ENCODE results near the gene REG4. TPM values are rescaled to one million over a fixed set of nuclear protein-coding genes. Genes with fewer than 3 reads are reported as not detected.
"Not testable (repeated sequence)": the region's sequence is repeated elsewhere in the genome, so short reads cannot be mapped to it uniquely, and the experiment has no call there.

REG4 gene
- total RNA-seq, 2 experiments from 2014 or later, result 0.33 TPM; not detected in 1

DNA sequence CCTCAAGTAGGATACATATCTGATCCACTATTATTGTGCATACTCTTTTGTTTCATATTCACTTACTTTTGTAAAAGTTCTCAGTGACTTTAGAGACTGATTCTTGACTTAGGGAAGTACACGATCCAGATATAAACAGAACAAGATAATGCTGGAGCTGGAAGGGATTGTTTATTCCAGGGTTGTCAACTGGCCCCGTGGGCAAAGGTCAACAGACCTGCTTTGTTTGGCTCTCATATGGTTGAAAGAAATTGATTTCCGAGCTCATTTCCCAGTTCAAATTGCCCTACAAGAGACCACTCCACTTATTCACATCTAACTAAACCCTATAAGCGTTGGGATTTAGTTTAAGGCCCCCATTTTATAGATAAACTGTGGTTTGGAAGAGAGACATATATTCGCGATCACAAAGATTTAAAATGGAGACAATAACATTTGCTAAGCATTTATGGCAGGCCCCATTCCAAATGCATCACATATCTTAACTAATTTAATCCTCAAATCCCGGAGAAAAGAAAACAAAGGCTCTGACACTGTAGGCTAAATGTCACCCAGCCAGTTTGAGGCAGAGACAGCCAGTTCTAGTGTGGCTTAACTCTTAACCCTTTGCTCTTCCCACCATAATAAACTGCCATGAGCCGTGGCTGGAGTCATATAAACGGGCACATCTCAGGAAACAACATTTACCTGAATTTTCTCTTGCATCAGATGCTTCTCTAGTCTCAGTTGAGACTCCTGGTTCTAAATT lies 20.6 kb downstream of the REG4 start:
- intact Hi-C loops (cut with DNase I, micrococcal nuclease), result loop anchor here in 1 of 2 experiments (5.0 kb wide), 1 partner anchor 38 kb away; no protein-coding TSS in a partner anchor
- Mint-ChIP-seq H3K36me3 (ENCODE audit: low read depth) (no peaks in the 10 kb centered on the region), H3K4me3 (no peak overlapping the region), H3K9me3 (no peaks in the 10 kb centered on the region), H3K4me1 (ENCODE audit: low read depth) (no peaks in the 10 kb centered on the region), H3K27me3 (peaks cover 8% of the 10 kb centered on the region), H3K27ac (no peak overlapping the region)
- Histone ChIP-seq H3K4me3 (ENCODE audit: low read length) (no peak overlapping the region), H3K27me3 (ENCODE audit: control insufficient read depth in 1 of 2, insufficient read depth in 2 of 2, low read length in 2 of 2) (peaks cover 0 to under 1% of the 10 kb centered on the region in 2 experiments), H3K27ac (ENCODE audit: low read depth in 1 of 2, low read length in 2 of 2) (no peak overlapping the region), H3K36me3 (ENCODE audit: insufficient read depth, low read length) (no peaks in the 10 kb centered on the region), H3K4me1 (ENCODE audit: insufficient read depth, low read length) (no peaks in the 10 kb centered on the region), H3K9me3 (ENCODE audit: control insufficient read depth in 1 of 2, insufficient read depth in 1 of 2, low read length in 2 of 2) (no peaks in the 10 kb centered on the region)
- CTCF ChIA-PET, result no interaction called here
- DNase-seq (no peak), ATAC-seq (ENCODE audit: poor library complexity) (no peak)
- POLR2A ChIA-PET, result no interaction called here
- TF ChIP-seq, protein P1, sequence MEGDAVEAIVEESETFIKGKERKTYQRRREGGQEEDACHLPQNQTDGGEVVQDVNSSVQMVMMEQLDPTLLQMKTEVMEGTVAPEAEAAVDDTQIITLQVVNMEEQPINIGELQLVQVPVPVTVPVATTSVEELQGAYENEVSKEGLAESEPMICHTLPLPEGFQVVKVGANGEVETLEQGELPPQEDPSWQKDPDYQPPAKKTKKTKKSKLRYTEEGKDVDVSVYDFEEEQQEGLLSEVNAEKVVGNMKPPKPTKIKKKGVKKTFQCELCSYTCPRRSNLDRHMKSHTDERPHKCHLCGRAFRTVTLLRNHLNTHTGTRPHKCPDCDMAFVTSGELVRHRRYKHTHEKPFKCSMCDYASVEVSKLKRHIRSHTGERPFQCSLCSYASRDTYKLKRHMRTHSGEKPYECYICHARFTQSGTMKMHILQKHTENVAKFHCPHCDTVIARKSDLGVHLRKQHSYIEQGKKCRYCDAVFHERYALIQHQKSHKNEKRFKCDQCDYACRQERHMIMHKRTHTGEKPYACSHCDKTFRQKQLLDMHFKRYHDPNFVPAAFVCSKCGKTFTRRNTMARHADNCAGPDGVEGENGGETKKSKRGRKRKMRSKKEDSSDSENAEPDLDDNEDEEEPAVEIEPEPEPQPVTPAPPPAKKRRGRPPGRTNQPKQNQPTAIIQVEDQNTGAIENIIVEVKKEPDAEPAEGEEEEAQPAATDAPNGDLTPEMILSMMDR (IDR thresholded peaks at IDR 0.05), result no peak

DNA sequence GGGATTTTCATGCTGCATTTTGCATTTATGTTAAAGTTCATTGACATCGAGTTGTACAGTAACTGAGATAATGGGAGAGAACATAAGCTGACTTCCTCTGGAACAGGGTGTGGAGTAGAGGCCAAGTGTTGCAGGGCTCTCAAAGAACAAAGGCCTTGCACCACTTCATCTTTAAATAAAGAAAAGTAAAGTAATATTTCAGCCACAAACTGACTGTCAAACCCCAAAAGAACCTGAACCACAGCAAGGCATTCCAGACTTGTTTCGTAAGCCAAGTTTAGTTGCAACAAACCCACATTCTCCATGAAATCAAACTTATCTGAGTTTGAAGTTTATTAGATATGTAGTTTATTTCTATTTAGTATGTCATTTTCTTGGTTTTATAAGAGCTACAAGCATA lies 23.5 kb downstream of the REG4 start:
- POLR2A ChIA-PET, result no interaction called here
- intact Hi-C loops (cut with DNase I, micrococcal nuclease), result no loop called here
- no peak overlapping the region for H3K4me3 ChIP-seq (ENCODE audit: low read length)
- no peaks in the 10 kb centered on the region for H3K36me3 ChIP-seq (ENCODE audit: insufficient read depth, low read length)
- DNase-seq (no peak), ATAC-seq (ENCODE audit: poor library complexity) (no peak)
- Mint-ChIP-seq H3K4me1 (ENCODE audit: low read depth) (no peaks in the 10 kb centered on the region), H3K9me3 (no peaks in the 10 kb centered on the region), H3K4me3 (no peak overlapping the region), H3K36me3 (ENCODE audit: low read depth) (no peaks in the 10 kb centered on the region), H3K27me3 (peaks cover 8% of the 10 kb centered on the region), H3K27ac (no peak overlapping the region)
- TF ChIP-seq, protein P1 (IDR thresholded peaks at IDR 0.05), result no peak
- no peak overlapping the region for H3K27ac ChIP-seq (ENCODE audit: low read depth in 1 of 2, low read length in 2 of 2)
- H3K4me1 ChIP-seq (ENCODE audit: insufficient read depth, low read length), result no peaks in the 10 kb centered on the region
- peaks cover 0 to 3% of the 10 kb centered on the region in 2 experiments for H3K27me3 ChIP-seq (ENCODE audit: control insufficient read depth in 1 of 2, insufficient read depth in 2 of 2, low read length in 2 of 2)
- CTCF ChIA-PET, result no interaction called here
- H3K9me3 ChIP-seq (ENCODE audit: control insufficient read depth in 1 of 2, insufficient read depth in 1 of 2, low read length in 2 of 2), result no peaks in the 10 kb centered on the region

DNA sequence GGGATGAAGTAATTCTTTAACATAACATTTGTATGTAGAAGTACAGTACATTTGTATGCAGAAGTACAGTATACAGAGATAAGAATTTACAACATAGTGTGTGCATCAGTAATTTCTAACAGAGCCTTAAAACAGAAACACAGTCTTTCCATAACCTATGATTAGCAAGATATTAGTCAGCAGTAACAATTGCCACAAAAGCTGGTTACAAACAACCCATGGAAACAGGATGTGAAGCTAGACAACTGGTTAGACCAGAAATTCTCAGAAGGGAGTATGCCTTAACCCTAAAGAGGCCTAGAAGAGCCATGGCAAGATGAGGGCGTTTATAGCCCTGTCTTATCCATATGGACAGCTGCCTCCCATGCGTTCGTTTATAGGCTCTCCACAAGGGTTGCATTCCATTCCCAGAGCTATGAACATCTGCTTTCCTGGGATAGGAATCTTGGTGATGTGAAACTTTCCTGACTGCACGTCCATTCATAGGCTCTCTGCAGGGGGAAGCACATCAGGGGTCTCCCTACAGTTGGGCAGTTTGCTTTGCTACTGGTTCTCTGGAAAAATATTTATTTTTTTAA lies 24.7 kb downstream of the REG4 start:
- H3K4me3 ChIP-seq (ENCODE audit: low read length); H3K9me3 ChIP-seq (ENCODE audit: control insufficient read depth in 1 of 2, insufficient read depth in 1 of 2, low read length in 2 of 2); H3K4me1 Mint-ChIP-seq (ENCODE audit: low read depth); DNase-seq; POLR2A ChIA-PET; H3K36me3 Mint-ChIP-seq (ENCODE audit: low read depth); H3K4me3 Mint-ChIP-seq; CTCF ChIA-PET; ATAC-seq (ENCODE audit: poor library complexity); H3K27me3 ChIP-seq (ENCODE audit: control insufficient read depth in 1 of 2, insufficient read depth in 2 of 2, low read length in 2 of 2); H3K4me1 ChIP-seq (ENCODE audit: insufficient read depth, low read length); H3K27ac Mint-ChIP-seq; H3K27ac ChIP-seq (ENCODE audit: low read depth in 1 of 2, low read length in 2 of 2); H3K36me3 ChIP-seq (ENCODE audit: insufficient read depth, low read length); H3K9me3 Mint-ChIP-seq; intact Hi-C loops (cut with DNase I, micrococcal nuclease): not testable (repeated sequence)
- H3K27me3 Mint-ChIP-seq, result peaks cover 13% of the 10 kb centered on the region

DNA sequence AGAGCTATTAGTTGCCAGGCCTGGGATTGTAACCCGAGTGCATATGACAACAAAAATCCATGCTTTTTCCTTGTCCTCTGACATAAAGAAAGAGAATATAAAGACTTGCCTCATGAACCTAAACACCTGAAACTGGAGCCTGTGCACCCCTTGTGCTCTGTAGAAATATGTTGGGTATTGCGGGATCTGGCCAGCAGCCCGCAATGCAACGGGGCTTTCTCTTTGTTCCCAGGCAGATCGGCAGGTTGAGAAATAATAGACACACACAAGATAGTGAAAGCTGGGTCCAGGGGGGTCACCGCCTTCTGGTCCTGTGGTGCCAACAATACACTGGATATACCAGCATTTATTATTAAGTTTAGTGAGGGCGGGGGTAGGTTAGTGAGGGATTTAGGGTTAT lies 25.2 kb downstream of the REG4 start:
- H3K4me3 ChIP-seq (ENCODE audit: low read length); H3K4me1 ChIP-seq (ENCODE audit: insufficient read depth, low read length); H3K4me1 Mint-ChIP-seq (ENCODE audit: low read depth); DNase-seq; H3K9me3 ChIP-seq (ENCODE audit: control insufficient read depth in 1 of 2, insufficient read depth in 1 of 2, low read length in 2 of 2); H3K36me3 ChIP-seq (ENCODE audit: insufficient read depth, low read length); H3K27ac ChIP-seq (ENCODE audit: low read depth in 1 of 2, low read length in 2 of 2); CTCF ChIA-PET; H3K36me3 Mint-ChIP-seq (ENCODE audit: low read depth); intact Hi-C loops (cut with DNase I, micrococcal nuclease); POLR2A ChIA-PET; H3K4me3 Mint-ChIP-seq; H3K27ac Mint-ChIP-seq; H3K9me3 Mint-ChIP-seq; H3K27me3 ChIP-seq (ENCODE audit: control insufficient read depth in 1 of 2, insufficient read depth in 2 of 2, low read length in 2 of 2); ATAC-seq (ENCODE audit: poor library complexity): not testable (repeated sequence)
- H3K27me3 Mint-ChIP-seq, result peaks cover 16% of the 10 kb centered on the region
